Coronary artery (tissue), 2 donors: ENCODE data around the gene MTERF4.
A peak's percentile ranks its signal among the peaks of the same experiment; 100 is the strongest.

Experiments
- DNase-seq: peaks from one replicate; pipeline ENCODE4 v3.0.0-alpha.2; 2017; ENCODE audit warnings: low spot score
- H3K27ac ChIP-seq, 2 donors: fragments of 200-600 bp; sonication (generic); one replicate each; pipeline ENCODE4 v1.5.1; 2016 to 2019
- H3K4me3 ChIP-seq: fragments of 200-600 bp; sonication (generic); 2 replicates; pipeline ENCODE4 v1.5.1; 2016; ENCODE audit warnings: mild to moderate bottlenecking, moderate library complexity
- CTCF ChIP-seq: fragments of 200-600 bp; sonication (generic); IDR thresholded peaks from one replicate; pipeline ENCODE4 v1.5.1; 2019; ENCODE audit warnings: antibody characterized with exemption

Gene MTERF4

GRCh38 chr2:241080405-241081189 lies 21.5 kb downstream of the MTERF4 start:
- H3K27ac ChIP-seq: no peak overlapping the region
- peak; percentile 71 for DNase-seq
- no peak for TF ChIP-seq CTCF
- no peak overlapping the region for H3K4me3 ChIP-seq

- TF ChIP-seq CTCF: no peak
Measured at GRCh38 chr2:241074901-241075540, 27.1 kb downstream of the MTERF4 start.

GRCh38 chr2:241074065-241074818 lies 27.8 kb downstream of the MTERF4 start:
- TF ChIP-seq CTCF: no peak
- no peak overlapping the region for H3K4me3 ChIP-seq
- no peak for DNase-seq
- no peak overlapping the region for H3K27ac ChIP-seq

More at GRCh38 chr2:241074901-241075540, 27.1 kb downstream of the MTERF4 start:
- no peak for DNase-seq
- H3K4me3 ChIP-seq: no peak overlapping the region
- H3K27ac ChIP-seq: no peak overlapping the region

- DNase-seq: no peak
- Histone ChIP-seq H3K27ac (no peak overlapping the region), H3K4me3 (no peak overlapping the region)
- no peak for TF ChIP-seq CTCF
Measured at GRCh38 chr2:241073166-241074064, 28.7 kb downstream of the MTERF4 start.

- no peak for DNase-seq
- no peak overlapping the region for H3K27ac ChIP-seq
- H3K4me3 ChIP-seq: no peak overlapping the region
- TF ChIP-seq CTCF: no peak
Measured at GRCh38 chr2:241072553-241073165, 29.4 kb downstream of the MTERF4 start.

GRCh38 chr2:241072151-241072550 lies 29.9 kb downstream of the MTERF4 start:
- Histone ChIP-seq H3K4me3 (no peak overlapping the region), H3K27ac (no peak overlapping the region)
- no peak for DNase-seq
- no peak for TF ChIP-seq CTCF
